ENCODE data around the gene MFRP.

Gene MFRP

GRCh38 chr11:119359365-119360214 lies 13.1 kb upstream of the MFRP start:
- no peak for DNase-seq (ENCODE audit: low read depth)

GRCh38 chr11:119357074-119357473 lies 10.6 kb upstream of the MFRP start:
- no peak for DNase-seq (ENCODE audit: low read depth)

GRCh38 chr11:119356349-119357031 lies 10.0 kb upstream of the MFRP start:
- DNase-seq (ENCODE audit: low read depth): no peak

GRCh38 chr11:119355091-119355843 lies 8.8 kb upstream of the MFRP start:
- DNase-seq (ENCODE audit: low read depth): no peak

DNA sequence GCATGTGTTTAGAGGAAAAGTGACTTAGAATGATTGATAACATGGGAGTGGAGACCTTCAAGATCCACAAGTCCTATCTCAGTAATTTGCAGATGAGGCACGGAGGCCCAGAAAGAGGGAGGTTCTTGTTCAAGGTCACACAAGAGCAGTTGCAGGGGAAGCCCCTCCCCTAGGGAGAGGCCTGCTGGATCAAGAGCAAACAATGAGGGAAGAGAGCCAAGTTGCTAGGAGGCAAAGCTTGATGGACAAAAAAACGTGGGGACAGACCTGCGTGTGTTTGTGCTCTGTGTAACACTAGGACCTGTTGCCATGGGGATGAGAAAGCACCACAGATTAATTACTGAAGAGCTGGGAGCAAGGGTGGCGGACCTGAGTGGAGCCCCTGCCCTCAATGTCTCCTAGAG lies 6.4 kb upstream of the MFRP start:
- DNase-seq (ENCODE audit: low read depth): no peak

DNA sequence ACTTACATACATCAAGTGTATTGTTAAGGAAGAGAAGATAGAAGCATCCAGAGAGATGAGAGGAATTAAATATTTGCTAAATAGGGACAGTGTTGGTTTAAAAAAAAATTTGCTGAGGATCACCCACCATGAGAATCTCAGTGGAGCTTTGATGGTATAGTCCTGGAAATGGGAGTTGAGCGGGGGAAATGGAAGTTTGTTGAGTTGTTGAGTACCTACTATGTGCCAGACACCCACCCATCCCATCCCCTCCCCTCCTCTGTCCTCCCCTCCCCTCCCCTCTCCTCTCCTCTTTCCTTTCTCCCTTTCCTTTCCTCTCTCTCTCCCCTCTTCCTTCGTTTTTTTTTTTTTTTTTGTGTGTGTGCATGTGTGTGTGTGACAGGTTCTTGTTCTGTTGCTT lies 4.7 kb upstream of the MFRP start:
- no peak for DNase-seq (ENCODE audit: low read depth)

DNA sequence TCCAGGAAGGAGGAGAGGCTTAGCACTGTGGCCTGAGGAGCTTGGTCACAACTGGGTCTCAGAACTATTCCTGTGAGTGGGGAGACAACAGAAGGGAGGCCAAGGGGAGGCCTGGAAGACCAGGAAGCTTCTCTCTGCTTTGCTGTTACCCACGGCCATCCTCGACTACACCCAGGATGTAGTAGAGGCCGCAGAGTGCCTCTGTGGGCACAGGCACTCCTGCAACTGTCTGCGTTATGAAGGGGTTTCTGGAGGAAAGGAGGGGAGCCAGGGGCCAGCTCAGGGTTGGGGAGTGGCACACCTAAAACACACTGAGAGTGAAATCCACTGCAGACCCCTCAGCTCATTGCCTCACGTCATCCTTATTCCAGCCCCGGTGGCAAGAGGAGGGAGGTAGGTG lies 3.8 kb upstream of the MFRP start:
- DNase-seq (ENCODE audit: low read depth): no peak

DNA sequence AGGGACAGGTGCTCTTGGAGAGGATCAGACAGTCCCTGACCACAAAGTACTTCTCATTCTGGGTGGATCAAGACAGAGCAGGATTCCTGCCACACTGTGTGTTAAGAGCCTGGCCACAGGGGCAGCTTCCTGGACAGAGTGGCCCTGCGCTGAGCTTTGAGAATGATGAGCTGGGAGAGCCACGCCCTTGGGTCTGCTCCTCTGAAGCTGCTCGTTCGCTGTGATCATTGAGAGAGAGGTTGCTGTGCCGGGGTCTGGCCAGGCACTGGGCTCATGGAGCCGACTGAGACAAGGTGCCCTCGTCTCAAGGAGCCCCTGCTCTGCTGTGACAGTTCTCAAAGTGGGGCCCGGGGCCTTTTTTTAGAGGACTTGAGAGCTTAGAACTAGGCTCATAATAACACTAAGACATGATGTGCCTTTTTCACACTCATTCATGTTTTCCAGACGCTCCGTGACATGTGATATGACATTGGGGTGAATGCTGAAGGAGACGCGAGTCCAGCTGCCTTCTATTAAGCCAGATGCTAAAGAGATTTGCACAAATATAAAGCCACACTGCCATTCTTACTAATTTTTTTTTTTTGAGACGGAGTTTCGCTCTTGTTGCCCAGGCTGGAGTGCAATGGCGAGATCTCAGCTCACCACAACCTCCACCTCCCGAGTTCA lies 1.6 kb upstream of the MFRP start:
- DNase-seq (ENCODE audit: low read depth): no peak

GRCh38 chr11:119347242-119347641 lies 737 bp upstream of the MFRP start:
- DNase-seq (ENCODE audit: low read depth): no peak

DNA sequence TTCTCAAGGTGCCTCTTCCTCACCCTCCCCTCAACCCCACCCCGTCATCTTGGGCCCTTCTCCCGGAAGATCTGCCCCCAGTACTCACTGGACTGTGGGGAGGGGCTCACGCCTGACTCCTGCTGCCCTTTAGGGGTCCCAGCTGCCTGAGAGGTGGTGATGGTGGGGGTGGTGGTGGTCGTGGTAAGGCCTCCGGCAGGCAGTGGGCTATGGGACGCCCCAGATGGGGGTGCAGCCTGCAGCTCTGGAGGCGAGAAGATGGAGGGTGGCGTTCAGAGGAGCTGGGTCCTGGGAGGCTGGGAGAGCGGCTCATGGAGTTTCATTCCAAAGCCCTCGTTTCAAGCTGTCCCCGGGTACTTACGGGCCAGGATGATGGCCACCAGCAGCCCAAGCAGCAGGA lies 820 bp downstream of the MFRP start:
- DNase-seq (ENCODE audit: low read depth): no peak

DNA sequence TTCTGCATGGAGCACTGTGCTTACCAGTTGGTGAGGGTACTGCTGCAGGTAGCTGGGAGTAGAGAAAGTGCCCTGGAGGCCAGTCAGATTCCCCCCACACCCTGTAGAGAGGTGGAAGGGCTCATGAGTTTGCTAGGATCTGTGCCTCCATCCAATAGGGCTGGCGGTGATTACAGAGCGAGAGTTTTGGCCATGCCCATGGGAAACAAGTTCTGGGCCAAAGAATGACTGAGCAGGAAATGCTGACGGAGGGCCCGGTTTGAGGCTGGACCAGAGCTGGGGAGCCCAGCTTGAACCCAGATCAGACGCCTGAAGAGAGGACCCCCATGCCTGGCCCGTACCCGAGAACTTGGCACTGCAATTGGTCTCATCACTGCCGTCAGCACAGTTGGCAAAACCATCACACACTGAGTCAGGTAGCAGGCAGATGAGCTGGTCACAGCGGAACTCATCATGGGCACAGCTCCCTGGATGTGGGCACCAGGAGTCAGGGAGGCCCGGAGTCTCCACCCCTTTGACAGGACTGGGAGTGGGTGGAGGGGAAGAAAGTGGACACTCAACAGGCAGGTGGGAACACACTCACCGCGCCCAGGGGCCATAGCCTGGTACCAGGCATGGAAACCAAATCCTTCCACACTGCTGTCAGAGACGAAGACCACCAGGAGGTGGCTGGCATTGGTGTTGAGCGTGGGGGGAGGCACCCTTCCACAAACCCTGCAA lies 2.1 kb downstream of the MFRP start:
- no peak for DNase-seq (ENCODE audit: low read depth)

- no peak for DNase-seq (ENCODE audit: low read depth)
These were observed 2.8 kb downstream of the MFRP start for GRCh38 chr11:119343726-119344125.

- DNase-seq (ENCODE audit: low read depth): no peak
These were observed 4.0 kb downstream of the MFRP start for GRCh38 chr11:119342362-119343130.

GRCh38 chr11:119342023-119342300 lies 4.5 kb downstream of the MFRP start:
- DNase-seq (ENCODE audit: low read depth): no peak

DNA sequence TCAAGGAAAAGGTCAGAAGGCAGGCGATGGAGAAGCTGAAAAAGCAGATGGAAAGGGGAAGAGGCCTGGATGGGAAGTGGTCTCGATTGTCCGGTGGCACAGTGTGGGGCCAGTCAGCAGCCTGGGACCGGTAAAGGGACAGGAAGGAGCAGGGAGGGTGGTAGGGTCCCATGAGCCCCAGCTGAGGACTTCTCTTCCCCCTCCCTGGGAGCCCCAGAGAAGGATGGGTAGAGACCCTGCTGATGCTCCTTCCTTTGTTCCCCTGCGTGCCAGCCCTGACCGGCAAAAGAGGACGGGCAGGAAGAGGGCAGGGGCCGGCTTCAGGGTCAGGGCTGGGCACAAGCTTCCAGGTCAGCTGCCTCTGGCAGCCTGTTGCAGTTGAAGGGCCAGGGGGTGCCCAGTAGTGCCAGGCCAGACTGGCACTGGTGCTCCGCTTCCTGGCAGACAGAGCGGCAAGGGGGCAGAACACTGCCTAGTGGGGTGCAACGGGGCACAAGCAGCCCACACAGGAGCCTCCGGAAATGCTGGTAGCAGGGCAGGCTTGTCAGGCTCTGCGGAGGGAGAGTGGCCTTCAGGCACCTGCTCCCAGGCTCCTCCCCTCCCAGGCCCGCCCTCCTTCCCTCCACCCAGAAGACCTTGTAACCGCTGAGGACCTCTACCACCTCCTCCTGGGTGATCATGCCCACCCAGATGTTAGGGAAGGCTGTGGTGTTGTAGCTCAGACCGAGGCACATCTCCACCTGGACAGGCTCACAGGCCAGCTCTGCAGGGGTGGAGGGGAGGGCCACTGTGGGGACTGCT lies 5.1 kb downstream of the MFRP start:
- no peak for DNase-seq (ENCODE audit: low read depth)

- no peak for DNase-seq (ENCODE audit: low read depth)
These were observed 5.9 kb downstream of the MFRP start, which contains the start of gene C1QTNF5 for GRCh38 chr11:119340335-119341221. C1QTNF5 (minus strand) TSS chr11:119340883; CDS start chr11:119340397, 486 bp downstream.

DNA sequence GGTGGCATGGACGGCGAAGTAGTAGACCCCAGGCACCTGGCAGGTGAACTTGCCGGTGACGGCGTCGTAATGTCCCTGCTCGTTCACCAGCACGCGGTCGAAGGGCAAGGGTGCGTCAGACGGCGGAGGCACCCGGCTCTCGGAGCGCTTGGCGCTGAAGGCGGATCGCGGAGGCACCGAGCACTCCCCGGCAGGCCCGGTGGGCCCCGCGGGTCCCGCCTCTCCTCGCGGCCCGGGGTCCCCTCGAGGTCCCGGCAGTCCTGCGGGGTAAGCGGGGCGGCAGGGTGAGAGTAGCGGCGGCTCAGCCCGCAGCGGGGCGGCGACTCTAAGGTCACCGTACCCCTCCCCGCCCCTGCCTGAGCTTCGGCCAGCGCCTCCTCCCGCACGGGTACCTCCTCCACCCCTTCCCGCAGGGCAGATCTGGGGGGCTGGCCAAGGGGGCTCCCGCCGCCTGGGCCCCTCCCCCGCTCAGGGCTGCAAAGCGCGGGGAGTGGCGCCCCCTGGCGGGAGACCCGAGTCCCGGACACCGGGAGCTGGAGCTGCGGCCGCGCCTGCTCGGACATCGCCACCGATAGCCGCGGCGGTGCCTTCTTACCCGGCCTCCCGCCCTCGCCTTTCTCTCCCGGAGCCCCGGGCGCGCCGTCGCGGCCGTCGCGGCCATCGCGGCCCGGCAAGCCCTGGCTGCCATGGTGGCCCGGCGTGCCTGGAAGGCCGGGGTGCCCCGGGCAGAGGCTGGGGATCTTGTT lies 6.7 kb downstream of the MFRP start:
- no peak for DNase-seq (ENCODE audit: low read depth)

DNA sequence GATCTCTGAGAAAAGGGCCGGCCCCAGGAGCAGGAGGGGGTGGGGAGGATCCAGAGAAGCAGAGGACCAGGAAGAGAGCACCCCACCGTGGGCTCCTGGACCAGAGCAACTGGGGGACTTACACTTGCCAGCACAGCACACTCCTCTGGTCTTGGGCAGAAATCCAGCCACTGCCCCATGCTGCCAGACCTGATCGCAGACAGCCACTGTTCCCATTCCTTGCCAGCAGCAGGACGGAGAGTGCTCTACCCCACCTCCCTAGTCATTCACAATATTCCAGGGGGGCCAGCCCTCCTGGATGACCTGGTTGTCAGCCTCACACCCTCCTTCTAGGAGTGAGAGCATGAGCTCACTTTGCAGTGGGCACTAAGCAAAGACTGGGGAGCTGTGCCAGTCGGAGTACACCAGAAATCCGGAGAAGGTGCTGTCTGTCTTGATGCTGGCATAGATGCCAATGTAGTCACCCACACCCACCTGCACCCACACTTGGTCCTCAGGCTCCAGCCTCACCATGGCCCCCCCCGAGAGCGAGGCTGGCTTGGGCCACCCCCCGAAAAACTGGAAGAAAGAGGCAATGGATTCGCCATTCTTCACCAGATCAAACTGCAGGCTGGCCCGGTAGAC lies 7.4 kb downstream of the MFRP start:
- no peak for DNase-seq (ENCODE audit: low read depth)

Data from GM04504 (cell line).